GM21360 (cell line): Measurements from ENCODE around the gene CREB3L4.
A peak's percentile ranks its signal among the peaks of the same experiment; 100 is the strongest.

Source experiments
- ATAC-seq: cut with Tn5 transposase; IDR thresholded peaks from one replicate; pipeline ENCODE4 v1.9.1; 2021; ENCODE audit warnings: mild to moderate bottlenecking, moderate library complexity; ENCODE audit not compliant: unreplicated experiment

Gene CREB3L4

DNA sequence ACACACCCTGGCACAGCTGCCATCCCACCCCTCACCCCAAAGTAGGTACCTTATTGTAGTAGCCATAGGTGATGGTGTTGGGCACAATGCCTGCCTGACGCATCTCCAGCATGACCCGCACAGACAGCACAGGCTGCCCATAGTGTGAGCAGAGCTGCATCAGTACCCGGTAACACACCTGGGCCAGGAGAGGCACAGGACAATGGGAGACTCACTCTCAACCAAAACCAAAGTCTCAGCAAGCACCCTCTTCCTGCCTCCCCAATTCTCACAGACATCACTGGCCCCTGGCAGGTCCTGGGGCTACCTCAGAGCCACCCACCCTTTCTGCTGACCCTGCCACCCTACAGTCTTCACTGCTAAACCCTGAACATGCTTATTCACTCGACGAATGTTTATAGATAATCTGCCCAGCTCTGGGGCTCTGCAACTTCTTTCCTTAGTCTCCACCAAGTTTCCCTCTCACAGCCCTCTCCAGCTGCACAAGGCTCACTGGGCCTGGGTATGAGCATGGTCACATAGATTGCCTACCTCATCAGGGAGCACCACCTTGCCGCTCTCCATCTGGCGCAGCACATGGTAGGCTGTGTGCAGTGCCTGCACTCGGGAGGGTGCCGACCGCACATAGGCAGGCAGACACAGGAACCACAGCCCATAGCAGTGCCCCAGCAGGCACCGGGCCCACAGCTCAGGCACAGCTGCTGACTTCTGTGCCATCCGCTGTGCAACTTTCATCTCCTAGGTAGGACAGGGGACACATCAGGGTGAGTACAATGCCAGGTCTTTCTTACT is 31.5 kb upstream of the CREB3L4 start:
- no peak for ATAC-seq

DNA sequence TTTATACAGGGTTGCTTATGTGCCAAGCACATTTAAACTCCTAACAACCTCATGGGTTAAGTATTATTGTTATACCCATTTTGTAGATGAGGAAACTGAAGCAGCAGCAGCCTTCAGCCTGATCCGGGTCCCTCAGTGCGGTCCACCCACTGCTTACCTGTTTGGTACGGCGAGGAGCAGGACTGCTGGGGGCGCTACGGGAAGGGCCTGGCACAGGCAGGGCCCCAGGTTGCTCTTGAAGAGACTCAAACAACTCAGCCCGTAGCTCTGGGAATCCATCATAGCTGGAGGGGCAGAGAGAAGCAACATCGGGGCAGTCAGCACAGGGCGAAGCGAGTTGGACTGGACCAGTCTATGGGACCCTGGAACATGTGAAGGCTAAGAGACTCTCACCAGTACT is 30.4 kb upstream of the CREB3L4 start:
- no peak for ATAC-seq

DNA sequence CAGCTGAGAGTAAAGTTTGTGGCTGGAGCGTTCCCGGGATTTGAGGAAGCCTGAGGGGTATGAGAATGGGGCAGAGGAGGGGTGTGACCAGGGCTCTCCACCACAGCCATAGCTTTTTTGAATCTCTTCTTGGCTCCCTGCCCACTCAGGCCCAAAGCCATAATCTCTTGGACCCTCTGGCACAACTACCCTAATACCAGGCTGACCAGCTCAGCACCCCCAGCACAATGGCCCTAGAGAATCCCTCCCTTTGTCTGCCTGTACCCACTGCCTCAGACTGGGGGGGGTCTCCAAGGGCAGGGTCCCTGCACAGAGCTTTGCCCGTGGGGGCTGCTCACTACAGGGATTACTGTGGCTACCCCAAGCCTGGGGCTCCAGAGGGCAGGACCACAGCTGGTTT is 28.7 kb upstream of the CREB3L4 start:
- no peak for ATAC-seq

- ATAC-seq, result no peak
Measured at GRCh38 chr1:153939476-153939875, 28.2 kb upstream of the CREB3L4 start.

DNA sequence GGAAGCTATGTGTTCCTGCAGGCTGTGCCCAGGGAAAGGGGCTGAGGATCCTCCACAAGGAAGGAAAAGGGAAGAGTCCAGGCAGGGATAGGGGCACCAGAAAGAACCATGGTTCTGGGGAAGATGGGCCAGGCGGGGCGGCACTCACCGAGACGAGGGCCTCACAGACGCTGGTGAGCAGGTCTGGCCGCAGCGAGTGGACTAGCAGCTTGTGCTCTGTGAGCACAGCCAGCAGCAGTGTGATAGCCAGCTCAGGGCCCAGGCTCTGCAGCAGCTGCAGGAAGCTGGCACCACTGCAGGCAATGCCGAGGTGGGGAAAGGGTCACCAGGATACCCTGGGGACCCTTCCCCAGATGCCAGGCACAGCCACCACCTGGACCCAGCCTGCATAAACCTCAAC is 26.9 kb upstream of the CREB3L4 start:
- ATAC-seq, result no peak

DNA sequence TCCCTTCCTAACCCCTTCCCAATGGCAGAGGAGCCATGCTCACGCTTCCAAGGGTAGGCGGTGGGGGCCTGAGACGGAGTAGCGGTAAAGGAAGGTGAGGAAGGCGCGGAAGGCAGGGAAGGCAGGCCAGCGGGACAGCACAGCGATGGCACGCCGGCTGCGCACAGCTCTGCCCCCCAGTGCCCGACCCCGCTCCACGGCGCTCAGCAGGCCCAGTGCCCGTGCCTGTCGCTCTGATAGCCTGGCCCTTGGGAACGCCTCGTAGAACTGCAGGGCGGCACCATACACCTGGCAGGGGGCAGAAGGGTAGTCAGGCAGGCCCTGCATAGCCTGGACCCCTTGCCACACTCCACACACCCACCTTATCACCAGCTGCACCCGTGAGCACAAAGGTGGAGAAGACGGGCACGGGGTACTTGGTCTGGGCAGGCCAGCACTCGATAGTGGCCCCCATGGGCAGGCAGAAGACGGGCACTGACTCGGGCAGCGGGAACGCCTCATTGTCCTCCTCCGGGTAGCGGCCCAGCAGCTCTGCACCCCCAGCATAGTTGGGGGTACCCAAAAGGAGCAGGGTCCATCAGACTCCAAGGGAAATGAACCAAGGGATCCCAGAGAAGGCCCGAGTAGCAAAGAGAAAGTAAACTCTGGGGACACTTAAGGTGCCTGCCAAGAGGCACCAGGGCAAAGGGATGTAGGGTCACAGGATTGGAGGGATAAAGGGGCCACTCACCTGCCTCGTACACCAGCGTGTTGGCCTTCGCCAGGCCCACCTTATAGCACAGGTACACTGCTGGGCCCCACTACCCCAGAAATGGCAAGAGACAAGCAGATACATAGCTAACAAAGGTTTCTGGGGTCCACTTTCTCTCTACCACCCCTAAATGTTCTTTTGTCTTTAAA is 25.6 kb upstream of the CREB3L4 start:
- no peak for ATAC-seq

DNA sequence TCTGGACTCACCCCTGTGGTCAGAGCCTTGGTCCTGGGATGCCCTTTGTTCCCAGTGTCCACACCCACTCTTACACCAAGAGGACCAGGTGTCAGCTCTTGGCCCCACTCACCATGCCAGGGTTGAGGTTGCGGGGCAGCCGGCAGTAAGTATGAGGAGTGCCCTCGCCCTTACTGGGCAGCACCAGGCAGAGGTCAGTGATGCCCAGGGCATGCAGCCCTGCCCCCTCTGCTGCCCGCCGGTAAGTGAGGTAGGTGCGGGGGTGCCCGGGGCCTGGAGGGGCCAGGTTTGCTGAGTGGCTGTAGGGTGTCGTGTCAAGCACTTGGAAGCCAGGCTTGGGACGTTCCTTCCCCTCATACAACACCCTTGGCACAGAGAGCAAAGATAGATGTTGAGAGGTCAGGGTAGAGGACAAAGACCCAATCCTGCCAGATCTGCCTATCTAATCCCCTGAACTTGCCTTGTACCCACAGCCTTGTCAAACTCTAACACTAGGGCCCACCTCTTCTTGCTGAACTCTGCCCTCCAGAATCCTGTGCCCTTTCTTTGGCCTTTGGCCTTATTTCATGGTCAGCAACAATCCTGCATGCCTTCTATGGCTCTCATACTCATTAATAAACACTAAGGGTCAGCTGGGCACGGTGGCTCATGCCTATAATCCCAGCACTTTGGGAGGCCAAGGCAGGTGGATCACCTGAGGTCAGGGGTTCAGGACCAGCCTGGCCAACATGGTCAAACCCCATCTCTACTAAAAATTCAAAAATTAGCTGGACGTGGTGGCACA is 24.7 kb upstream of the CREB3L4 start:
- ATAC-seq, result no peak

GRCh38 chr1:153944005-153944826 is 23.5 kb upstream of the CREB3L4 start:
- no peak for ATAC-seq

GRCh38 chr1:153944827-153945117 is 22.9 kb upstream of the CREB3L4 start:
- no peak for ATAC-seq

DNA sequence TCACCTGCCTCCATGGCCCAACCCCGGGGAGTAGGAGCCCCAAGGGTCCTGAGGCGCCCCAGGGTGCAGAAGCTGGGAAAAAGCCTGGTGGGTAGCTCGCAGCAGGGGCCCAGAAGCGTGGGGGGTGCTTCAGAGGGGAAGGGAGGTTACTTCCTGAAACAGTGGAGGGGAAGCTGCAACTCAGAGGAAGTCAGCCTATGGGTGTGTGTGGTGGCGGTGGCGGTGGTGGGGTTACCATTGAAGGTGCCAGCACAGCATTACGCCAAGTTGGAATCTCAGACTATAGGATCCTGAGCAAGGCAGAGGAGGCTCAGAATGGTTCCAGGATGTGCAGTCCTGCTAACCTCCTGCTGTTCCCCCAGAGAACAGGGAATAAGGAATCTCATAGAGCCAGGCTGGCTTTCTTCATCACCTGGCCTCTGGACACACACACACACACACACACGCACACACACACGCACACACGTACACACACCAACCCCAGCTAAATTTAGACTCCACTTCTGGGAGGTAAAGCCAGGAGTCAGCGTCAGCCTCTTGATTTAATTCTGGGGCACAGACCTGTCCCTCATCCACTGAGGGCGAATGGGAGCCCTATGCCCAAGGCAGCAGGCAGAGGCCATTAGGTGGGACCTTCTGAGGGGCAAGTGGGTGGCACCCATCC is 22.4 kb upstream of the CREB3L4 start:
- peak; percentile 1 for ATAC-seq

DNA sequence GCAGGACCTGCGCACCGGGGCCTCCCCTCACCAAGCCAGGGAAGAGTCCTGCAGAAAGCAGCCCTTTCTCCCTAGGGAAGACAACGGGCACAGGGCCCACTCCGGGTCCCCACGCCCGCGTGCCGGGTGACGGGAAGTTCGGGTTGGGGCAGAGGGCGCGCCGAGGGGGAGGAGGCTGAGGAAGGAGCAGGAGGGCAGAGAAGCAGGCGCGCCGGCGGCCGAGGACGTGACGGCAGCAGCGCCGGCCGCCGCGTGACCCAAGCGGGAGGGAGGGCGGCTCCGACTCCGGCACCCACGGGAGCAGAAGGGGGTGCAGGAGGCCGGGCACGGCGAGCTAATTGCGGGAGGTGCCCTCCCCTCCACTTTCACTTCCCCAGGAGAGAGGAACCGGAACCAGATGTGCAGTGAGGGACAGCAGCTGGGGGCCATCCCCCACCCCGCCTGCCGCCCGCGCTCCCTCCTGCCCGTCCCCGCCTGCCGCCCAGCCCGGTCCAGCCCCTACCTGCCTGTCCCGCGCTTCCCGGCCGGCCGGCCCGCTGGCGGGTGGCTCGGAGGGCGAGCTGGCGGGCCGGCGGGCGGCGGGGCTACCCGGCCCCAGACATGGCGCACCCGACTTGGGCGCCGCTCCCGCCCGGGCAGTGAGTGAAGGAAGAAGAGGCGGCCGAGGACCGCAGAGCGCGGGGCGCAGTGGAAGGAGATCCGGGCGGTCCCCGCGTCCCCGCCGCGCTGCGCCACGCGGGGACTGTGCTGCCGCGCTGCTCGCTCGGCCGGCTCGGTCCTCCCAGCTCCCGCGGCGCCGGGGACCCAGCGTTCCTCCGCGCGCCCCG is 21.7 kb upstream of the CREB3L4 start:
- ATAC-seq, result peak; percentile 56

DNA sequence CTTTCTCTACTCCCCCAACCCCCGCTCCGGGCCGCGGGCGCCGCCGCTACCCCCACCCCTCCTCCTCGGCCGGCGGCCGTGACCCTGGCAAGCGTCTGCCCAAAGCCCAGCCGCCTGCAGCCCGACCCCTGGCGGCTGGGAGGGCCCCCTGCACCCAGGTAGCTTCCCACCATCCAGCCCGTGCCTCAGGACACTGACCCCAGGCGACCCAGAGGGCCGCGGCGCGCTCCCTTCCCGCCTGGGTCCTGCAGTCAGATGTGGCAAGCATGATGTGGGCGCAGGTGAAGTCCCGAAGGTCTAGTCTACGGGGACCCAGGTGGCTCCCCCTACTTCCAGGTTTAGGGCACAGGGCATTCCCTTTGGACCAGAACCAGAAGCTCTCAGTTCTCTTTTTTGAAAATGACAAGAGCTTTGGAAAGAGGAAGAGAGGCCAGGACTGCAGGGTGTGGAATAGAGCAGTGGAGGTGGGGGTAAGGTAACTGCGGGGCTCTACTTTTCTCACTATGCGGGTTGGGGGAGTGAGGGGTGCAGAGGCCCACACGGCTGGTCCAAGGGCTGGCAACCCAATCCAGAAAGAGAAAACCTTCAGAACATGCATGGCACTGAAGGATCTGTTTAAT is 21.0 kb upstream of the CREB3L4 start, which contains the start of gene DENND4B:
Gene DENND4B, minus strand, starts transcription at position 97 of the 620 bp plus-strand sequence. CDS start 2,344 bp downstream, outside the sequence.
- ATAC-seq, result peak; percentile 54

DNA sequence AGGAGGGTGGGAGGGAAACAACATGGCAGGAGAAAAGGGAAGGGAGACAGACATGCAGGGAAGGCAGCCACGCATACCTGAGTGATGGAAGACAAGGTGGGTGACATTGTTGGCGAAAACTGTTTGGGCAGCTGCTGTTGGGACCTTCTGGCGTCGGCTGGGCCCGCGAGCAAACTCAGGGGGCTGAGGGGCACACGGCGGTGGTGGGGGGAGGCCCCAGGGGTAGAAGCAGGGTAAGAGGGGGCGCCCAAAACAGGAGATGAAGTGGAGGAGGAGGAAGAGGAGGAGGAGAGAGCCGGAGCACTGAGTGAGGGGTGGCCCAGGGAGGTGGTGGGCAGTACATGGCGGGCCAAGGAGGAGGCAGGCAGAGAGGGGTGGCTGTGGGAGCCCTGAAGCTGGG is 16.5 kb upstream of the CREB3L4 start:
- ATAC-seq, result no peak

DNA sequence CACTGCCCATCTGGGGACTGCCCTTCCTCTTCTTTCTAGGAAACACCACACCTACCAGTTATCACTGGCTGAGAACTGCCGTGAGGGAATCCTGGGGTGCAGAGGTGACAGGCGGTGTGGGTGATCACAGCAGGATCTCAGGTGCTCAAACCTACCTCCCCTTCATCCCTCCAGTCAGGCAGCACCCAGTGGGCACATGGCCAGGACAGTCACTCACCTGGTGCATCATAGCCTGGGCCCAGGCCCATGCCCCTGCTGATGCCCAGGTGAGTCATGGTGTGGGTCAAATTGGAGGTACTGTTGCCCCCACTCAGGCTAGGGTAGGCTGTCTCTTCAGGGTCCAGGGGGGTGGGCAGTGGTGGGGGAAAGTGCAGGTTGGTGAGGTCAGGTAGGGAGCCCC is 15.9 kb upstream of the CREB3L4 start:
- no peak for ATAC-seq

DNA sequence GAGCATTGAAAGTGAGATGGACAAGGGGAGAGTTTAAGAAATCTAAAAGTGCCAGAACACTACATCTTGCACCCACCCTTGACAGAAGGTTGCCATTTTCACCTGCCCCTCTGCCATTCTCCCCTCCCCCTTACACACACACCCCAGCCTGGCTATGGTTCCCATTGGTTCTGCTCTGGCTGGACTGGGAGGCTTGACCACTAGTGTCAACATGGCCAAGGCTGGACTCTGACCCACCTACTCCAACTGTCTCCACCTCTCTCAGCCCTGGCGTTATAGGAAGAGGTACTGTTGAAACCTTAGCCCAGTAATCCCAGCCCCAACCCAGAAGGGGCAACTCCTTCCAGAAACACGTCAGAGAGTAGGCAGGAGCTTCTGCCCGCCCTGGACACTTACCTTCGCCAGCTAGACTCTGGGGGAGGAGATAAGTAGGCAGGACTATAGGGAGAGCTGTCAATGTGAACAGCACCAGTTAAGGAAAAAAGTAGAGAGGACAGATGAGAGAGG is 13.8 kb upstream of the CREB3L4 start:
- ATAC-seq, result no peak

DNA sequence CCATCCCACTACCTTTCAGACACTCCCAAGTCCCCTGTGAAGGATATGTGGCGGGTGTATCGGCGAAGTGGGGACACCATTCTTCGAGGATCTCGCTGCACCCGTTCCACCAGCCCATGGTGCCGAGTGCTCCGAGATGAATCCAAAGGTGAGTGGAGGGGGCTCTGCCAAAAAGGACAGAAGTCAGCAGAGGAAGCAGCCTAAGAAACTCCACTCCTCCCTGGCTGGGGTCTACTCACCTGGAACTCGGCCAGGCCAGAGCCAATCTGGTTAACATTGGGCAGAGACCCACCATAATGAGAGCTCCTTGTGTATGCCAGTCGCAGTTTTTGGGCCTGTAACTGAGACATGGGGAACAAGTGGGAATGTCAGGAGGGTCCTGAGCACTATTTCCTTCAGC is 12.9 kb upstream of the CREB3L4 start:
- ATAC-seq, result no peak

DNA sequence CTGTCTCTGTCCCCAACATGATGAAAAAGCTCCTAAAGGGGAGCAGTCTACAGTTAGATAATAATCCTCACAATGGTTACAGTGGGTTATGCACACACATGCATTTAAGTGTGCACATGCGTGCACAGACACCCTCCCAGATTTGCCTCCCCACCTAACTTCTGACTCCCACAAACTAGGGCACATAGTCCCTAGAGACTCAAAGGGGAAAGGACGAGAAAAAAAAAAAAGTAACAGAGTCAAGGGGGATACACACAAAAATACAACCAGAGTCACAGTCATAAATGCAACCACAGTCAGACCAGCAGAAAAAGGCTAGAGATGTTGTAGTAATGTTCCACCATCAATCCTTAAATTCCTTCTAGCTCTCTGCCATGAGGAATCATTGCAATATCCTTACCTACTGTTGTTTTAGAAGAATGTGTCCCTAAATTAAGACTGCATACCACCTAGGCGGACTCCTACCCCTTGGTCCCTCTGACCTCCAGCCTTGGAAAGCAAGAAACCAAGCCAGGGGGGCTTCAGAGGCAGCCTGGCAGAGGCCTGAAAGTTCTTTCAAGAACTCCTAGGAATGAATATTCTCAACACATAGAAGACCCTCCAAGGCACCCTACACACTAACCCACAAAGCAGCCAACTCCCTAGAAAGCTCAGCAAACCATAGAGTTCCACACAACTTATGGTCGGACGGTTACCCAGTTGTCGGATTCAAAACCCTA is 10.5 kb upstream of the CREB3L4 start:
- ATAC-seq, result no peak

DNA sequence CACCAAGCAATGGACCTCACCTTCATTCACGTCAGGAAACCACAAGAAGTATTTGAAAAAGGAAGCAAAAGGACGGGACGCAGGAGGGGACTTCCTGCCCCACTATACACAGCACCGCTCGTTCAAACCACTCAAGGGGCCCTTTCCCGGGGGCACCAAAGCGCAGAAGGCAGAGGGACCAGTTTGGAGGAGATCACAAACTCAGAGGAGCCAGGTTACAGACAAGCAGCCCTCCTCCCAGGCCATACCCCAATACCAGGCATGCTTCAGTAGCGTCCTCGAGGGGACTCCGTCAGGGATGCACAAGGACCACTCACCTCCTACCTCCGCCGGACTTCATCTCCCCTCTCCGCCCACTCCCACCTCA is 10.0 kb upstream of the CREB3L4 start:
- ATAC-seq, result peak; percentile 1
